ENCODE measurements around the gene NEGR1. TPM values are rescaled to one million over a fixed set of nuclear protein-coding genes. Genes with fewer than 3 reads are reported as not detected.

The NEGR1 gene
- total RNA-seq, 1 donor from 2014 or later = 0.26 TPM

DNA sequence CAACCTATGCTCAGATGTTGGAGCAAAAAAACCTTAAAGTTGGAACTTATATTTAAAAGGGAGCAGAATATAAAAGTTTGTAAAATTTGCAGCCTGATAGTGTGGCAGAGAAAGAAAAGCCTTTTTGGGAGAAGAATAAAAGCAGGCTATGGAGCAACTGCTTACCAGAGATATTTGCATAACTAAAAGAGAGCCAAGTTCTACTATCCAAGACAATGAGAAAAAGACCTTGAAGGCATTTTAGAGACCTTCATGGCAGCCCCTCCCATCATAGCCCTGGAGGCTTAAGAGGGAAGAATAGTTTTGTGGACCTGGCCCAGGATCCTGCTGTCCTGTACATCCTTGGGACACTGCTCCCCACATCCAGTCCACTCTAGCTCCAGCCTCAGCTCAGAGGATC is 889.0 kb downstream of the NEGR1 start:
- Histone ChIP-seq H3K27me3 (ENCODE audit: control insufficient read depth, insufficient read depth, low read length) (no peaks in the 10 kb centered on the region), H3K4me3 (ENCODE audit: low read depth, low read length) (no peak overlapping the region), H3K36me3 (ENCODE audit: control insufficient read depth, insufficient read depth, low read length) (no peaks in the 10 kb centered on the region)
- FAIRE-seq = no peak
- TF ChIP-seq, protein P1, sequence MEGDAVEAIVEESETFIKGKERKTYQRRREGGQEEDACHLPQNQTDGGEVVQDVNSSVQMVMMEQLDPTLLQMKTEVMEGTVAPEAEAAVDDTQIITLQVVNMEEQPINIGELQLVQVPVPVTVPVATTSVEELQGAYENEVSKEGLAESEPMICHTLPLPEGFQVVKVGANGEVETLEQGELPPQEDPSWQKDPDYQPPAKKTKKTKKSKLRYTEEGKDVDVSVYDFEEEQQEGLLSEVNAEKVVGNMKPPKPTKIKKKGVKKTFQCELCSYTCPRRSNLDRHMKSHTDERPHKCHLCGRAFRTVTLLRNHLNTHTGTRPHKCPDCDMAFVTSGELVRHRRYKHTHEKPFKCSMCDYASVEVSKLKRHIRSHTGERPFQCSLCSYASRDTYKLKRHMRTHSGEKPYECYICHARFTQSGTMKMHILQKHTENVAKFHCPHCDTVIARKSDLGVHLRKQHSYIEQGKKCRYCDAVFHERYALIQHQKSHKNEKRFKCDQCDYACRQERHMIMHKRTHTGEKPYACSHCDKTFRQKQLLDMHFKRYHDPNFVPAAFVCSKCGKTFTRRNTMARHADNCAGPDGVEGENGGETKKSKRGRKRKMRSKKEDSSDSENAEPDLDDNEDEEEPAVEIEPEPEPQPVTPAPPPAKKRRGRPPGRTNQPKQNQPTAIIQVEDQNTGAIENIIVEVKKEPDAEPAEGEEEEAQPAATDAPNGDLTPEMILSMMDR (IDR thresholded peaks at IDR 0.05; ENCODE audit: insufficient read depth, low read length, severe bottlenecking) = no peak
- no peak for DNase-seq (ENCODE audit: low read depth)

DNA sequence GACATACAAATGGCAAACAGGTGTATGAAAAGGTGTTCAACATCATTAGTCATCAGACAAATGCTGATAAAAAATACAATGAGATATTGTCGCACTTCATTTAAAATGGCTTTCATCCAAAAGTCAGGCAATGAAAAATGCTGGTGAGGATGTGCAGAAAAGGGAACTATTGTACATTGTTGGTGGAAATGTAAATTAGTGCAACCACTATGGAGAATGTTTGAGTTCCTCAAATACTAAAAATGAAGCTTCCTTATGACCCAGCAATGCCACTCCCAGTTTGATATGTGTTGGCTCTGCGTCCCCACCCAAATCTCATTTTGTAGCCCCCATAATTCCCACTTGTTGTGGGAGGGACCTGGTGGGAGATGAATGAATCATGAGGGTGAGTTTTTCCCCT is 891.8 kb downstream of the NEGR1 start:
- no peaks in the 10 kb centered on the region for H3K36me3 ChIP-seq (ENCODE audit: control insufficient read depth, insufficient read depth, low read length)
- H3K4me3 ChIP-seq (ENCODE audit: low read depth, low read length) = no peak overlapping the region
- TF ChIP-seq, protein P1 (IDR thresholded peaks at IDR 0.05; ENCODE audit: insufficient read depth, low read length, severe bottlenecking) = no peak
- DNase-seq (ENCODE audit: low read depth) (no peak), FAIRE-seq (no peak)
- H3K27me3 ChIP-seq (ENCODE audit: control insufficient read depth, insufficient read depth, low read length) = no peaks in the 10 kb centered on the region

DNA sequence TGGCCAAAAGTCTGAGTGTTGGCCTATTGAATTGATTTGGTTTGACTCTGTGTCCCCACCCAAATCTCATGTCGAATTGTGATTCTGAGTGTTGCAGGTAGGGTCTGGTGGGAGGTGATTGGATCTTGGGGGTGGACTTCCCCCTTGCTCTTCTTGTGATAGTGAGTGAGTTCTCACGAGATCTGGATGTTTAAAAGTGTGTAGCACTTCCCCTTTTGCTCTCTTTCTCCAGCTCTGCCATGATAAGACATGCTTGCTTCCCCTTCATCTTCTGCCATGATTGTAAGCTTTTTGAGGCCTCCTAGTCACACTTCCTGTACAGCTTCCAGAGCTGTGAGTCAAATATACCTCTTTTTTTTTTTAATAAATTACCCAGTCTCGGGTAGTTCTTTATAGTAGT is 904.5 kb downstream of the NEGR1 start:
- Histone ChIP-seq H3K27me3 (ENCODE audit: control insufficient read depth, insufficient read depth, low read length) (no peaks in the 10 kb centered on the region), H3K36me3 (ENCODE audit: control insufficient read depth, insufficient read depth, low read length) (no peaks in the 10 kb centered on the region), H3K4me3 (ENCODE audit: low read depth, low read length) (no peak overlapping the region)
- DNase-seq (ENCODE audit: low read depth) (no peak), FAIRE-seq (no peak)
- TF ChIP-seq, protein P1 (IDR thresholded peaks at IDR 0.05; ENCODE audit: insufficient read depth, low read length, severe bottlenecking) = no peak

DNA sequence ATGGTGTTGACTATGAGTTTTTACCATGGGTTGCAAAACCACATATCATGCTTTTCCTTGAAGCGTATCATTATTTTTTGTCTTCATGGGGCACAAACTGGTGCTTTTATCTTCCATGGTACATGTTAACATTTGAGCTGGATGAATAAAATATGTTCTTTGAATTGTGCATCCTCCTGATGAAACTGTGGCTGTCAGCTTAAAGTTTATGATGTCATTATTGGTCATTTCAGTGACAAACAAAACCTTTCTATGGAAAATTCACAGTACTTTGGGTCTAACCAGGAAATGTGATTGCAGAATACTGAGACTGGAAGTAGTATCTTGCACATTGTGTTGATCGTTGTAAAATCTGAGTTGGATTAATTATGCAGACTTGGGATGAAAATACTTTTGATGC is 909.8 kb downstream of the NEGR1 start:
- Histone ChIP-seq H3K27me3 (ENCODE audit: control insufficient read depth, insufficient read depth, low read length) (no peaks in the 10 kb centered on the region), H3K36me3 (ENCODE audit: control insufficient read depth, insufficient read depth, low read length) (no peaks in the 10 kb centered on the region), H3K4me3 (ENCODE audit: low read depth, low read length) (no peak overlapping the region)
- no peak for FAIRE-seq
- DNase-seq (ENCODE audit: low read depth) = no peak
- TF ChIP-seq, protein P1 (IDR thresholded peaks at IDR 0.05; ENCODE audit: insufficient read depth, low read length, severe bottlenecking) = no peak

DNA sequence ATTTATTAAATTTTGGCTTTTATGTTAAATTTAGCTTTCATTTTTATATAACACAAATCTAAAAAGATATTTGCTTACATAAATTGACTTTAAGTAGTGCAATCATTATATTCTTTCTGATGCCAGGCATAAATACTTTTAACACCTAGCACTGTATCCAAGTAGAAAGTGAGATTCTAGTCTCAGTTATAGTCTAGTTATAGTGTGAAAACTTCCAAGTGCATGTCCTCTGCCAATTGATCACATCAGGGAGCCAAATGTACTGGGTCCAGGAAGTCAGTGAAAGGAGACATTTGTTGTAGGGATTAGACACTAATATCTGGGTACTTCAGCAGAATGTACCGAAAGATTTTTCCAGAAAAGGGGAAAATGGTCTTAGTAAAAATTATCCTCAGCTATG is 910.8 kb downstream of the NEGR1 start:
- TF ChIP-seq, protein P1 (IDR thresholded peaks at IDR 0.05; ENCODE audit: insufficient read depth, low read length, severe bottlenecking) = no peak
- no peak for DNase-seq (ENCODE audit: low read depth)
- no peak for FAIRE-seq
- no peaks in the 10 kb centered on the region for H3K27me3 ChIP-seq (ENCODE audit: control insufficient read depth, insufficient read depth, low read length)
- H3K36me3 ChIP-seq (ENCODE audit: control insufficient read depth, insufficient read depth, low read length) = no peaks in the 10 kb centered on the region
- H3K4me3 ChIP-seq (ENCODE audit: low read depth, low read length) = no peak overlapping the region

DNA sequence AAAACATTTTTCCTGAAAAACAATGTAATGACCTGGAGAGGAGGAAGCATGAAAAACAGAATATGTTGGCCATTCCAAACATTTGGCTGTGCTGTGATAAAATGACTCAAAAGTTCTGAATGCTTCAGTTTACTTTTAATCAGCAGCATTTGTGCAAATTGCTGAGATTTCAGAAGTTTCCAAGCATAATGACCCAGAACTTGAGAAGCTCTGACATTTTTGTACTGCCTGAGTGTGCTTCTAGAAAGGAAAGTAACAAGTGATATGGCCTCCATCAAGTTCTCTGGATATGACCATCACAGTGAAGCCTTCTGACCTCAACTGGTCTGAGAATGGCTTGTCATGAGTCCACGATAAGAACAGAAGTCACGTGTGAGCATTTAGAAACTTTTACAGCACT is 918.1 kb downstream of the NEGR1 start:
- Histone ChIP-seq H3K27me3 (ENCODE audit: control insufficient read depth, insufficient read depth, low read length) (no peaks in the 10 kb centered on the region), H3K4me3 (ENCODE audit: low read depth, low read length) (no peak overlapping the region), H3K36me3 (ENCODE audit: control insufficient read depth, insufficient read depth, low read length) (no peaks in the 10 kb centered on the region)
- TF ChIP-seq, protein P1 (IDR thresholded peaks at IDR 0.05; ENCODE audit: insufficient read depth, low read length, severe bottlenecking) = no peak
- FAIRE-seq (no peak), DNase-seq (ENCODE audit: low read depth) (no peak)
